ENCODE data around the gene DENR.
"Not testable (repeated sequence)": the region's sequence is repeated elsewhere in the genome, so short reads cannot be mapped to it uniquely, and the experiment has no call there.

DNA sequence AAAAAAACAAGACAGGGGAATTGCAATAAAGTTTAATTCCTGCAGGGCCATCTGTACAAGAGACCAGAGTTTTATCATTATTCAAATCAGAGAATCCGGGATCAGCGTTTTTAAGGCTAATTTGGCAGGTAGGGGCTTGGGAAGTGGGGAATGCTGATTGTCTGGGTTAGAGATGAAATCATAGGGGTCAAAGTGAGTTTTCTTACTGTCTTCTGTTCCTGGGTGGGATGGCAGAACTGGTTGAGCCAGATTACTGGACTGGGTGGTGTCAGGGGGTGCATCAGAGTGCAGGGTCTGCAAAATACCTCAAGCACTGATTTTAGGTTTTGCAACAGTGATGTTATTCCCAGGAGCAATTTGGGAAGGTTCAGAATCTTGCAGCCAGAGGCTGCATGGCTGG, 42.3 kb upstream of the DENR start:
- not testable (repeated sequence) for TF ChIP-seq POLR2AphosphoS5 (IDR thresholded peaks at IDR 0.05; ENCODE audit: insufficient read depth in 1 of 2, low read depth in 1 of 2); POLR2A (IDR thresholded peaks at IDR 0.05); CTCF (IDR thresholded peaks at IDR 0.05)

Measured in vagina (tissue), 2 donors.